Loucy (cell line): Measurements from ENCODE around the gene SCTR.

Source experiments
- H2AFZ ChIP-seq: fragments of 200-600 bp; sonication (generic); 2 replicates; pipeline ENCODE4 v1.6.0; 2016; ENCODE audit warnings: antibody characterized with exemption, mild to moderate bottlenecking, low read length, moderate library complexity
- H3F3A ChIP-seq: fragments of 200-600 bp; 2 replicates; pipeline ENCODE4 v1.6.0; 2016; ENCODE audit warnings: antibody characterized with exemption, low read depth, mild to moderate bottlenecking
- H3K27me3 ChIP-seq: fragments of 200-600 bp; sonication (generic); 2 replicates; pipeline ENCODE4 v1.6.1; 2014; ENCODE audit warnings: low read length, mild to moderate bottlenecking; ENCODE audit not compliant: insufficient read depth, poor library complexity, severe bottlenecking
- H3K36me3 ChIP-seq: fragments of 200-600 bp; sonication (generic); 2 replicates; pipeline ENCODE4 v1.6.1; 2016; ENCODE audit warnings: low read length; ENCODE audit not compliant: insufficient read depth
- H3K4me1 ChIP-seq: fragments of 200-600 bp; sonication (generic); 2 replicates; pipeline ENCODE4 v1.5.1; 2014; ENCODE audit warnings: low read length, mild to moderate bottlenecking; ENCODE audit not compliant: insufficient read depth, poor library complexity, severe bottlenecking
- H3K4me2 ChIP-seq: fragments of 200-600 bp; sonication (generic); 2 replicates; pipeline ENCODE4 v1.6.0; 2014; ENCODE audit warnings: antibody characterized with exemption, low read length, low read depth, mild to moderate bottlenecking; ENCODE audit not compliant: poor library complexity, severe bottlenecking
- H3K4me3 ChIP-seq: fragments of 200-600 bp; sonication (generic); 2 replicates; pipeline ENCODE4 v1.5.1; 2014; ENCODE audit warnings: low read length, mild to moderate bottlenecking, mixed read lengths; ENCODE audit not compliant: poor library complexity, severe bottlenecking
- H3K79me2 ChIP-seq: fragments of 200-600 bp; sonication (generic); 2 replicates; pipeline ENCODE4 v1.6.1; 2014; ENCODE audit warnings: low read length; ENCODE audit not compliant: insufficient read depth
- H3K9ac ChIP-seq: fragments of 200-600 bp; sonication (generic); 2 replicates; pipeline ENCODE4 v1.6.0; 2014; ENCODE audit warnings: mild to moderate bottlenecking, low read depth, low read length, moderate library complexity; ENCODE audit not compliant: poor library complexity, severe bottlenecking
- H3K9me2 ChIP-seq: fragments of 200-600 bp; sonication (generic); replicated peaks from 2 replicates; pipeline ENCODE4 v1.6.1; 2016; ENCODE audit warnings: low read depth, low read length, mixed read lengths
- H3K9me3 ChIP-seq: fragments of 200-600 bp; sonication (generic); 2 replicates; pipeline ENCODE4 v1.6.1; 2014; ENCODE audit warnings: mild to moderate bottlenecking, antibody characterized with exemption, low read length, low read depth; ENCODE audit not compliant: insufficient read depth
- H4K20me1 ChIP-seq: fragments of 200-600 bp; sonication (generic); 2 replicates; pipeline ENCODE4 v1.6.0; 2014; ENCODE audit warnings: antibody characterized with exemption, low read length, mild to moderate bottlenecking; ENCODE audit not compliant: insufficient read depth, poor library complexity, severe bottlenecking
- EZH2phosphoT487 ChIP-seq: fragments of 200-600 bp; IDR thresholded peaks from 2 replicates; pipeline ENCODE4 v1.6.1; 2018; ENCODE audit warnings: antibody characterized with exemption, mild to moderate bottlenecking, moderate library complexity, borderline replicate concordance
- TF ChIP-seq, protein P1 (sequence below): fragments of 200-600 bp; sonication (generic); conservative IDR thresholded peaks from 2 replicates; pipeline ENCODE4 v1.5.1; 2014; ENCODE audit warnings: mild to moderate bottlenecking, antibody characterized with exemption, low read length

Gene SCTR

DNA sequence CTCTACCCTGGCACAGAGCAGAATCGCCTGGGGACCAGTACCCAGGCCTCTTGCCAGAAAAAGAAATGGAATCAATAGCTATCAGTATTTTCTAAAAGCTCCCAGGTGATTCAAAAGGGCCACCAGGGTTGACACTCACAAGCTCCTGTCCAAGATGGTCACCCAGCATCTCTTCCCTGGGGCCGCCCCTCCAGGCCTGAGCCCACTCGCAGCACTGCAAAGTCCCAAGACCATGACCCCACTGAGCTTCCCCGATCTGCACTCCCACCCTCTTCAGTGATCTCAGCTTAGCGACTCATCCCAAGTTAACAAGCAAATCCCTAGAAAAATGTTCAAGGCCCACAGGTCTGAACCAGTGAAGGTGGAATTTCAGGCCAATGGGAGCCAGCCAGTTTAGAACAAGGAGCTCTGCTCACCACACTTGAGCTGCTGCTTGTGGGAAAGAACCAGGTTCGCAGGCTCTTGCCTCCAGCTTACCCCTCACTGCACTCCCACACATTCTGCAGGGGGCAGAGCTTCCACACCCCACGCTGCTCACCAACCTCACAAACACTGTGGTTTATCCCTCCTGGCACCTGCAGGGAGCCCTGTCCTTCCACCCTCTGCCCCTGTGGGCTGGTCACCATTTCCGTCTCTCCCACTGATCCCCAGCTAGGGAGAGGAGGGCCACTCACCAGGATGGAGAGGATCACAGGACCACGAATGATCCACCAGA, 72.8 kb downstream of the SCTR start:
- Histone ChIP-seq H3K9me3 (no peaks in the 10 kb centered on the region), H3K4me1 (no peaks in the 10 kb centered on the region), H3K4me3 (no peak overlapping the region), H3K27me3 (no peaks in the 10 kb centered on the region), H3K4me2 (no peak overlapping the region), H4K20me1 (no peaks in the 10 kb centered on the region), H2AFZ (no peak overlapping the region), H3F3A (no peaks in the 10 kb centered on the region), H3K79me2 (no peaks in the 10 kb centered on the region), H3K36me3 (no peaks in the 10 kb centered on the region), H3K9me2 (no peaks in the 10 kb centered on the region), H3K9ac (no peak overlapping the region)
- TF ChIP-seq, protein P1, sequence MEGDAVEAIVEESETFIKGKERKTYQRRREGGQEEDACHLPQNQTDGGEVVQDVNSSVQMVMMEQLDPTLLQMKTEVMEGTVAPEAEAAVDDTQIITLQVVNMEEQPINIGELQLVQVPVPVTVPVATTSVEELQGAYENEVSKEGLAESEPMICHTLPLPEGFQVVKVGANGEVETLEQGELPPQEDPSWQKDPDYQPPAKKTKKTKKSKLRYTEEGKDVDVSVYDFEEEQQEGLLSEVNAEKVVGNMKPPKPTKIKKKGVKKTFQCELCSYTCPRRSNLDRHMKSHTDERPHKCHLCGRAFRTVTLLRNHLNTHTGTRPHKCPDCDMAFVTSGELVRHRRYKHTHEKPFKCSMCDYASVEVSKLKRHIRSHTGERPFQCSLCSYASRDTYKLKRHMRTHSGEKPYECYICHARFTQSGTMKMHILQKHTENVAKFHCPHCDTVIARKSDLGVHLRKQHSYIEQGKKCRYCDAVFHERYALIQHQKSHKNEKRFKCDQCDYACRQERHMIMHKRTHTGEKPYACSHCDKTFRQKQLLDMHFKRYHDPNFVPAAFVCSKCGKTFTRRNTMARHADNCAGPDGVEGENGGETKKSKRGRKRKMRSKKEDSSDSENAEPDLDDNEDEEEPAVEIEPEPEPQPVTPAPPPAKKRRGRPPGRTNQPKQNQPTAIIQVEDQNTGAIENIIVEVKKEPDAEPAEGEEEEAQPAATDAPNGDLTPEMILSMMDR = no peak
- no peak for TF ChIP-seq EZH2phosphoT487

DNA sequence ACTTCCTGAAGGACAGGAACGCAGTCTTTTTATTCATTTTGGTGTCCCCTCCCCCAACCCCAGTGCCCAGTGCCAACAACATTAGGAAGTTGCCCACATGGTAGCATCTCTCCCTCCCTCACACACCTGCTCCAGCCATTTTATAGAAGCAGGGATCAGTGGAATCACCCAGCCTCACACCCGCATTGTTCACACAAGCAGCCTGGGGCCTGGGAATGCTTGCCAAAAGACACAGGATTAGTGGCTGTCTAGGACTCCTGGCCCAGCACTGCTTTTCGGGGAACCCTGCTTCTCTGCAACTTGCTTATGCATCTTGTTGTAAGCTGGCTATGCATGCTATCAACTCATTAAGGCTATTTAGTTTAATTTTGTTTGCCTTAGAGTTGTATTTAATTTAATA, 74.8 kb downstream of the SCTR start:
- TF ChIP-seq, protein P1 = no peak
- TF ChIP-seq EZH2phosphoT487 = no peak
- Histone ChIP-seq H3K9me2 (no peaks in the 10 kb centered on the region), H3K4me2 (no peak overlapping the region), H3K36me3 (no peaks in the 10 kb centered on the region), H4K20me1 (no peaks in the 10 kb centered on the region), H3K9me3 (no peaks in the 10 kb centered on the region), H3K79me2 (no peaks in the 10 kb centered on the region), H3K4me3 (no peak overlapping the region), H3K27me3 (no peaks in the 10 kb centered on the region), H3F3A (no peaks in the 10 kb centered on the region), H2AFZ (no peak overlapping the region), H3K4me1 (no peaks in the 10 kb centered on the region), H3K9ac (no peak overlapping the region)

DNA sequence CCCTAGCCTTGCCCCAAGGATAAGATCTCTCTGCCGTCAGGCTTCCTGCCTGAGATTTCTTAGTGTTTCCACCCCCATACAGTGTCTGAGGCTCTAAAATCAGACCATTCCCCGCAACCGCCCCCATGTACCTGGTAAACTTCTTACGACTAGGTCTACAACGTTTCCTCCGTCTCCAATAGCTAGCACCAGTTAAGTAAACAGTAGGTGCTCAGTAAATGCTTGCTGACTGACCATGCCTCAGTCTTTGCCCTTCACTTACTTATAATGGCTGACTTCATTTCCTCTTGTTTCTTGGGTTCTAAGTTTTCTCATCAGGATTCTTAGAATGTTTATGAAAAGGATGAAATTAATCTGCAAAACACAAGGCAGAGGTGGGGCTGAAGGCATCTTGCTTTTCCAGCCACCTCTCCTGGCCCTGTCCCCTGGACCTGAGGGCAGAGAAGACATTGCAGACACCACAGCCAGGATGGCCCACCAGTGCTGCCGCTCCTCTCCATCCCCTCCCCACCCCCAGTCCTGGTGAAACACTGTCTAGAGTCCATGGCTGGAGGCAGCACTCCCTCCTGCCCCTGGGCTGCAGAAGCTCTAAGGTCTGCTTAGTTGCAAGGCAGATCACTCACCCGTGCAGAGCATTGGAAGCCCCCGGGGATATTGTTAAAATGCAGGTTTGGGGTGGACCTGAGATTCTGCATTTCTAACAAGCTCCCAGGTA, 75.7 kb downstream of the SCTR start:
- TF ChIP-seq, protein P1 = no peak
- TF ChIP-seq EZH2phosphoT487 = no peak
- no peaks in the 10 kb centered on the region for H3K36me3 ChIP-seq
- H3F3A ChIP-seq = no peaks in the 10 kb centered on the region
- H3K4me1 ChIP-seq = no peaks in the 10 kb centered on the region
- no peak overlapping the region for H2AFZ ChIP-seq
- H3K9ac ChIP-seq = no peak overlapping the region
- H3K4me3 ChIP-seq = no peak overlapping the region
- H3K9me2 ChIP-seq = no peaks in the 10 kb centered on the region
- H3K27me3 ChIP-seq = no peaks in the 10 kb centered on the region
- H3K9me3 ChIP-seq = no peaks in the 10 kb centered on the region
- no peaks in the 10 kb centered on the region for H4K20me1 ChIP-seq
- H3K79me2 ChIP-seq = no peaks in the 10 kb centered on the region
- no peak overlapping the region for H3K4me2 ChIP-seq
